ENCODE data around the gene PSME1. TPM values are rescaled to one million over a fixed set of nuclear protein-coding genes. Genes with fewer than 3 reads are reported as not detected.

PSME1 gene
- total and polyA plus RNA-seq, 5 donors from 2014 or later: 294 to 1,230 (median 825) TPM

GRCh38 chr14:24126939-24127338 lies 9.1 kb upstream of the PSME1 start:
- no peaks in the 10 kb centered on the region for H3K27me3 Mint-ChIP-seq
- Histone ChIP-seq H3K27ac (ENCODE audit: insufficient read depth, low read length, poor library complexity, severe bottlenecking) (no peak overlapping the region), H3K4me3 (ENCODE audit: low read depth, low read length) (no peak overlapping the region), H3K36me3 (ENCODE audit: control insufficient read depth, insufficient read depth, low read length) (peaks cover 19% of the 10 kb centered on the region), H3K9me3 (ENCODE audit: control insufficient read depth in 2 of 2, low read length in 2 of 2) (no peaks in the 10 kb centered on the region), H3K4me1 (ENCODE audit: control insufficient read depth, insufficient read depth, low read length, poor library complexity, severe bottlenecking) (peaks cover 4% of the 10 kb centered on the region), H3K27me3 (ENCODE audit: control insufficient read depth, insufficient read depth, low read length) (no peaks in the 10 kb centered on the region)
- peak overlapping the region in 1 of 3 donors; percentile 20 for H3K27ac Mint-ChIP-seq
- DNase-seq: no peak
- no peak overlapping the region for H3K4me3 Mint-ChIP-seq
- no peak for ATAC-seq (ENCODE audit: low read depth in 2 of 2)
- peaks cover 24% of the 10 kb centered on the region for H3K36me3 Mint-ChIP-seq
- H3K4me1 Mint-ChIP-seq: peaks cover 0 to 16% (median 8%) of the 10 kb centered on the region in 4 donors
- no peaks in the 10 kb centered on the region for H3K9me3 Mint-ChIP-seq

- peaks cover 21% of the 10 kb centered on the region for H3K36me3 Mint-ChIP-seq
- no peaks in the 10 kb centered on the region for H3K9me3 ChIP-seq (ENCODE audit: control insufficient read depth in 2 of 2, low read length in 2 of 2)
- peaks cover 15% of the 10 kb centered on the region for H3K36me3 ChIP-seq (ENCODE audit: control insufficient read depth, insufficient read depth, low read length)
- no peak overlapping the region for H3K4me3 ChIP-seq (ENCODE audit: low read depth, low read length)
- H3K9me3 Mint-ChIP-seq: no peaks in the 10 kb centered on the region
- peaks cover 11% of the 10 kb centered on the region for H3K4me1 ChIP-seq (ENCODE audit: control insufficient read depth, insufficient read depth, low read length, poor library complexity, severe bottlenecking)
- no peak overlapping the region for H3K27ac Mint-ChIP-seq
- no peak overlapping the region for H3K27ac ChIP-seq (ENCODE audit: insufficient read depth, low read length, poor library complexity, severe bottlenecking)
- H3K27me3 ChIP-seq (ENCODE audit: control insufficient read depth, insufficient read depth, low read length): no peaks in the 10 kb centered on the region
- H3K27me3 Mint-ChIP-seq: no peaks in the 10 kb centered on the region
- H3K4me3 Mint-ChIP-seq: no peak overlapping the region
- ATAC-seq (ENCODE audit: low read depth in 2 of 2) (no peak), DNase-seq (no peak)
- H3K4me1 Mint-ChIP-seq: peaks cover 0 to 23% (median 12%) of the 10 kb centered on the region in 4 donors
Measured at GRCh38 chr14:24127673-24128072, 8.3 kb upstream of the PSME1 start.

- H3K9me3 Mint-ChIP-seq: no peaks in the 10 kb centered on the region
- H3K27me3 Mint-ChIP-seq: peaks cover 4% of the 10 kb centered on the region
- no peaks in the 10 kb centered on the region for H3K9me3 ChIP-seq (ENCODE audit: control insufficient read depth in 2 of 2, low read length in 2 of 2)
- H3K36me3 ChIP-seq (ENCODE audit: control insufficient read depth, insufficient read depth, low read length): no peaks in the 10 kb centered on the region
- ATAC-seq (ENCODE audit: low read depth in 2 of 2): no peak
- no peak overlapping the region for H3K27ac ChIP-seq (ENCODE audit: insufficient read depth, low read length, poor library complexity, severe bottlenecking)
- H3K4me3 Mint-ChIP-seq: no peak overlapping the region
- no peak overlapping the region for H3K4me3 ChIP-seq (ENCODE audit: low read depth, low read length)
- DNase-seq: no peak
- peaks cover 8% of the 10 kb centered on the region for H3K36me3 Mint-ChIP-seq
- H3K27ac Mint-ChIP-seq: no peak overlapping the region
- peaks cover 5 to 29% (median 18%) of the 10 kb centered on the region in 4 donors for H3K4me1 Mint-ChIP-seq
- no peaks in the 10 kb centered on the region for H3K27me3 ChIP-seq (ENCODE audit: control insufficient read depth, insufficient read depth, low read length)
- peaks cover 15% of the 10 kb centered on the region for H3K4me1 ChIP-seq (ENCODE audit: control insufficient read depth, insufficient read depth, low read length, poor library complexity, severe bottlenecking)
Measured at GRCh38 chr14:24129410-24129998, 6.5 kb upstream of the PSME1 start.

- peak within 1 kb of the TSS in 2 of 3 donors; percentile 9 to 62 for H3K27ac Mint-ChIP-seq
- no peaks in the 10 kb centered on the region for H3K27me3 ChIP-seq (ENCODE audit: control insufficient read depth, insufficient read depth, low read length)
- ATAC-seq (ENCODE audit: low read depth in 2 of 2) (no peak), DNase-seq (no peak)
- H3K4me1 Mint-ChIP-seq: peaks cover 9 to 33% (median 22%) of the 10 kb centered on the region in 4 donors
- H3K4me3 ChIP-seq (ENCODE audit: low read depth, low read length): no peak within 1 kb of the TSS
- peaks cover 4% of the 10 kb centered on the region for H3K36me3 Mint-ChIP-seq
- H3K4me1 ChIP-seq (ENCODE audit: control insufficient read depth, insufficient read depth, low read length, poor library complexity, severe bottlenecking): peaks cover 20% of the 10 kb centered on the region
- no peak within 1 kb of the TSS for H3K27ac ChIP-seq (ENCODE audit: insufficient read depth, low read length, poor library complexity, severe bottlenecking)
- peaks cover 4% of the 10 kb centered on the region for H3K27me3 Mint-ChIP-seq
- H3K36me3 ChIP-seq (ENCODE audit: control insufficient read depth, insufficient read depth, low read length): no peaks in the 10 kb centered on the region
- H3K4me3 Mint-ChIP-seq: peak within 1 kb of the TSS in 3 of 4 donors; percentile 19 to 61 (median 58)
- no peaks in the 10 kb centered on the region for H3K9me3 ChIP-seq (ENCODE audit: control insufficient read depth in 2 of 2, low read length in 2 of 2)
- H3K9me3 Mint-ChIP-seq: peaks cover 0 to 1% (median 0%) of the 10 kb centered on the region in 7 donors
Measured at GRCh38 chr14:24130380-24130716, 5.6 kb upstream of the PSME1 start, which contains the start of gene FITM1. Gene FITM1 (plus strand): TSS chr14:24130659. CDS start chr14:24131564, 905 bp downstream.

- Mint-ChIP-seq H3K4me1 (peaks cover 10 to 36% (median 26%) of the 10 kb centered on the region in 4 donors), H3K27ac (peak overlapping the region in 2 of 3 donors; percentile 9 to 62), H3K9me3 (peaks cover 0 to 1% (median 0%) of the 10 kb centered on the region in 7 donors), H3K36me3 (peaks cover 4% of the 10 kb centered on the region), H3K27me3 (peaks cover 4% of the 10 kb centered on the region), H3K4me3 (peak overlapping the region in 2 of 4 donors; percentile 19 to 61)
- ATAC-seq (ENCODE audit: low read depth in 2 of 2) (no peak), DNase-seq (no peak)
- H3K9me3 ChIP-seq (ENCODE audit: control insufficient read depth in 2 of 2, low read length in 2 of 2): no peaks in the 10 kb centered on the region
- peaks cover 24% of the 10 kb centered on the region for H3K4me1 ChIP-seq (ENCODE audit: control insufficient read depth, insufficient read depth, low read length, poor library complexity, severe bottlenecking)
- no peak overlapping the region for H3K4me3 ChIP-seq (ENCODE audit: low read depth, low read length)
- no peaks in the 10 kb centered on the region for H3K36me3 ChIP-seq (ENCODE audit: control insufficient read depth, insufficient read depth, low read length)
- no peaks in the 10 kb centered on the region for H3K27me3 ChIP-seq (ENCODE audit: control insufficient read depth, insufficient read depth, low read length)
- no peak overlapping the region for H3K27ac ChIP-seq (ENCODE audit: insufficient read depth, low read length, poor library complexity, severe bottlenecking)
Measured at GRCh38 chr14:24130717-24131548, 5.1 kb upstream of the PSME1 start.

GRCh38 chr14:24131549-24131966 lies 4.4 kb upstream of the PSME1 start:
- peaks cover 4% of the 10 kb centered on the region for H3K36me3 Mint-ChIP-seq
- H3K27me3 Mint-ChIP-seq: peaks cover 4% of the 10 kb centered on the region
- Histone ChIP-seq H3K27ac (ENCODE audit: insufficient read depth, low read length, poor library complexity, severe bottlenecking) (peak overlapping the region; percentile 41), H3K36me3 (ENCODE audit: control insufficient read depth, insufficient read depth, low read length) (no peaks in the 10 kb centered on the region), H3K9me3 (ENCODE audit: control insufficient read depth in 2 of 2, low read length in 2 of 2) (no peaks in the 10 kb centered on the region), H3K4me1 (ENCODE audit: control insufficient read depth, insufficient read depth, low read length, poor library complexity, severe bottlenecking) (peaks cover 27% of the 10 kb centered on the region), H3K27me3 (ENCODE audit: control insufficient read depth, insufficient read depth, low read length) (no peaks in the 10 kb centered on the region), H3K4me3 (ENCODE audit: low read depth, low read length) (no peak overlapping the region)
- H3K4me3 Mint-ChIP-seq: peak overlapping the region in 2 of 4 donors; percentile 10 to 29
- H3K27ac Mint-ChIP-seq: peak overlapping the region; percentile 91 to 95 (median 93)
- DNase-seq (no peak), ATAC-seq (ENCODE audit: low read depth in 2 of 2) (no peak)
- peaks cover 10 to 38% (median 27%) of the 10 kb centered on the region in 4 donors for H3K4me1 Mint-ChIP-seq
- peaks cover 0 to 1% (median 0%) of the 10 kb centered on the region in 7 donors for H3K9me3 Mint-ChIP-seq

- H3K4me1 Mint-ChIP-seq: peaks cover 10 to 44% (median 33%) of the 10 kb centered on the region in 4 donors
- H3K27me3 Mint-ChIP-seq: peaks cover 4% of the 10 kb centered on the region
- peak in 2 of 3 donors; percentile 43 to 57 for DNase-seq
- no peaks in the 10 kb centered on the region for H3K9me3 ChIP-seq (ENCODE audit: control insufficient read depth in 2 of 2, low read length in 2 of 2)
- H3K4me3 ChIP-seq (ENCODE audit: low read depth, low read length): no peak overlapping the region
- H3K4me1 ChIP-seq (ENCODE audit: control insufficient read depth, insufficient read depth, low read length, poor library complexity, severe bottlenecking): peaks cover 33% of the 10 kb centered on the region
- peak overlapping the region; percentile 40 to 81 (median 70) for H3K4me3 Mint-ChIP-seq
- H3K27ac Mint-ChIP-seq: peak overlapping the region; percentile 93 to 95 (median 93)
- no peak for ATAC-seq (ENCODE audit: low read depth in 2 of 2)
- H3K36me3 Mint-ChIP-seq: peaks cover 8% of the 10 kb centered on the region
- no peaks in the 10 kb centered on the region for H3K36me3 ChIP-seq (ENCODE audit: control insufficient read depth, insufficient read depth, low read length)
- H3K27me3 ChIP-seq (ENCODE audit: control insufficient read depth, insufficient read depth, low read length): no peaks in the 10 kb centered on the region
- H3K9me3 Mint-ChIP-seq: peaks cover 0 to 1% (median 0%) of the 10 kb centered on the region in 7 donors
- peak overlapping the region; percentile 41 for H3K27ac ChIP-seq (ENCODE audit: insufficient read depth, low read length, poor library complexity, severe bottlenecking)
Measured at GRCh38 chr14:24132061-24132685, 3.8 kb upstream of the PSME1 start.

All from CD4-positive, CD25-positive, alpha-beta regulatory T cell (primary cell).